GM18499 (cell line): ENCODE data around the gene ENPP1.
"Not testable (repeated sequence)": the region's sequence is repeated elsewhere in the genome, so short reads cannot be mapped to it uniquely, and the experiment has no call there.

ENCODE experiments used
- ATAC-seq: cut with Tn5 transposase; IDR thresholded peaks from one replicate; pipeline ENCODE4 v1.9.1; 2021; ENCODE audit warnings: moderate number of reproducible peaks; ENCODE audit not compliant: insufficient read depth, unreplicated experiment

Gene ENPP1

GRCh38 chr6:131909408-131910218 is 101.8 kb downstream of the ENPP1 start:
- ATAC-seq = peak; percentile 98

DNA sequence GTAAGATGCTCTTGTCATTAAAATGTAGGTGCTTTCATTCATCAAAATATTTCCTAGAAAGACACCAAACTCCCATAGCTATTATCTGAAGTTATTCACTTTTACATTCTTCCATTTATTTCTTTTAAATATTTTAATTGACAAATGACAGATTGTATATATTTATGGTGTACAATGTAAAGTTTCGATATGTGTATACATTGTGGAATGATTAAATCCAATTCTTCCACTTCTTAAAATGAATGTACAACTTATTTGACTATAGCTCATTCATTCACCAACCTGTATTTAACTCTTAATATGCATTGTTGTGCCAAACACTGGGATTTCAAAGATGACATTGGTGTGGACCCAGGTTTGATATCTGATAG is 102.4 kb downstream of the ENPP1 start:
- ATAC-seq = no peak

DNA sequence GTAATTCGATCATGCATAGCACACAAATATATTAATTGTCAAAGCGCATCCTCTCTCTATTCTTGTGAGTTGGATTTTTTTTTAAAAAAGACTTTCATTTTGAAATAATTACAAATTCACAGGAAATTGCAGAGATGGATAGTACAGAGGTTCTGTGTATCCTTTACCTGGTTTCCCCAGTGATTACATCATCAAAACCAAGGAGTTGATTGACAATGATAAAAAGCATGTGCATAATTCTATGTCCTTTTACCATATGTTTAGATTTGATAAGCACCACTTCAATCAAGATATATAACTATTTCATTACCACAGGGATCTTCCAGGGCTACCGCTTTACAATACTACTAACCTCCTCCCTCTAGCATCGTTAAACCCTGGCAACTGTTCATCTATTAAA is 103.1 kb downstream of the ENPP1 start:
- no peak for ATAC-seq

DNA sequence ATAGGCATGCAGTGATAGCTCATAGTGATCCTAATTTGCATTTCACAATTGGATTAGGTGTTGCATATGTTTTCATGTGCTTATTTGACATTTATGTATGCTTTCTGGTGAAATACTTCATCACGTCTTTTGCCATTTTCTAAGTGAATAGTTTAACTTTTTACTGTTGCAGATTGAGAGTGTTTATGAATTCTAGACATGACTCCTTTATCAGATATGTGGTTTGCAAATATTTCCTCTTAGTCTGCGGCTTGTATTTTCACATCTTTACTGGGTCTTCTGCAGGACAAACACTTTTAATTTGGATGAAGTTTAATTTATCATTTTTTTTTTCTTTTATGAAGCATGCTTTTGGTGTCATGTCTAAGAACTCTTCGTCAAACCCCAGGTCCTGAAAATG is 104.1 kb downstream of the ENPP1 start:
- no peak for ATAC-seq

DNA sequence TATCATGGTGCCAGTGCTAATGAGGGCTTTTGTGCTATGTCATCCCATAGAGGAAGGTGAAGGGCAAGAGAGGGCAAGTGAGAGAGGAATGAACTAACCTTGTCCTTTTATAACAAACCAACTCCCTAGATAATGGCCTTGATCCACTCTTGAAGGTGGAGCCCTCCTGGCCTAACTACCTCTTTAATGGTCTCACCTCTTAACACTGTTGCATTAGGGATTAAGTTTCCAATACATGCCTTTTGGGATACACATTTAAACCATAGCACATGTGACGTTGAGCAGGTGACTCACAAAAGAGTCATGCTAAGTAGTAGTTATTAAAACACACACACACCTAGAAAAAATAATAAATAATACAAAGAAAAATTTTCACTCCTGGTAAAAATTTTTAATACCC is 106.4 kb downstream of the ENPP1 start:
- ATAC-seq = no peak

DNA sequence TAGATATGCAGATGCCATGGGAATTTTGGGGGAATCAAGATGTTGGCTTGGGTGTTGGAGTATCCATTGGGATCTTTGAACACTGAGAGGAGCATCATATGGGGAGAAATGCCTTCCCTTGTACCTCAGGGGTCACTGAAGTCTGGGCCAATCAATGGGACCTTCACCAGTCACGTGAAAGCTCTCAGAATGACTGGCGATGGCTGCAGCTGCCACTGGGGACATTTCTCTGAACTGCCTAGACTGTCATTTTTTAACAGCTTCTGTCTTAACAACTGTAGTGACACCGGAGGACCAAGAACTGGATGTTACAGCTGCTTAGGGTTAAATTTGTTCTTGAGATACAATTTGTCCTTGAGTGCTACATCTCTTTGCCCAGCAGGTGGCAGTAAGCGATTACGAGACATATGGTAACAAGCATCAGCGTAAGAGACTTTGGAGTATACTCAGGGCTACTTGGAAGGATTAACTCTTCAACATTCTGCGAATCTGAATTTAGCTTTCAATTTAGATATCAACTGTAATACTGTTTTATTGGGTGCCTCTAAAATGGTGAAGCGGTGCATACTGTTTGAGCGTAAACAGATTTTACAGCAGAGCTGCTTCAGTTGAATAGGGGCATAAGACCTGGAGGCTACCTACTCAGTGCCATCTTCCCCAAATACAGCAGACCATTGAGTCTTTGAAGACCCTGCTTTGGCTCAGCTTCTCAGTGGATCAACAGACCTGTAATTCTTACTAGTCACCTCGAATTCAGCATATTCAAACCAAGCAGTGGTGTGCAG is 107.3 kb downstream of the ENPP1 start:
- peak; percentile 79 for ATAC-seq

DNA sequence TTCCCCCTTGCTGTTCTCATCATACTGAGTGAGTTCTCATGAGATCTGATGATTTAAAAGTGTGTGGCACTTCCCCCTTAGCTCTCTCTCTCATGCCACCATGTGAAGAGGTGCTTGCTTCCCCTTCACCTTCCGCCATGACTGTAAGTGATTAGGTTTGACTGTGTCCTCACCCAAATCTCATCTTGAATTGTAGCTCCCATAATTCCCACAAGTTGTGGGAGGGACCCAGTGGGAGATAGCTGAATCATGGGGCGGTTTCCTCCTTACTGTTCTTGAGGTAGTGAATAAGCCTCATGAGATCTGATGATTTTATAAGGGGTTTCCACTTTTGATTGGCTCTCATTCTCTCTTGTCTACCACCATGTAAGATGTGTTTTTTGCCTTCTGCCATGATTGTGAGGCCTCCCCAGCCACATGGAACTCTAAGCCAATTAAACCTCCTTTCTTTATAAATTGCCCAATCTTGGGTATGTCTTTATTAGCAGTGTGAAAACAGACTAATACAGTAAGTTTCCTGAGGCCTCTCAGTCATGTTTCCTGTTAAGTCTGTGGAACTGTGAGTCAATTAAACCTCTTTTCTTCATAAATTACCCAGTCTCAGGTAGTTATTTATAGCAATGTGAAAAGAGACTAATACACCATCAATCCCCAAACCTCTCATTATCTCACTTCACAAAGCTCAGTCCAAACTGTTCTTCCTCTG is 108.4 kb downstream of the ENPP1 start:
- not testable (repeated sequence) for ATAC-seq

DNA sequence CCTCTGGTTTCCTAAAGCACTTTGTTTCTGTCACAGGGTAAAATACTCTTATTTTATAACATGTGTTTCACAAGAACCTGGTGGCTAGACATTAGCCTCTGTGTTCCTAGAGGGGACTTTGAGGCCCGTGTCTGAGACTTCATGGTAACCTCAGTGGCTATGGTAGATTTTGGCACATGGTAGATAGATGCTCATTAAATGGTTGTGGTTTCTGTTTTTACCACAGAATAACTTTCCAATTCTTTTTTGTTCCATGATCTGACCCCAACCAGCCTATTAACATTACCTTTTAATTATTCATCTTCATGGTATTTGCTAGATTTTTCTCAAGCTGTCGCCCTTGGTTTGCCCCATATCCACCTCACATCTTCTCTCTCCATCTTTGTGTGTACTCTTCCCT is 109.0 kb downstream of the ENPP1 start:
- no peak for ATAC-seq

DNA sequence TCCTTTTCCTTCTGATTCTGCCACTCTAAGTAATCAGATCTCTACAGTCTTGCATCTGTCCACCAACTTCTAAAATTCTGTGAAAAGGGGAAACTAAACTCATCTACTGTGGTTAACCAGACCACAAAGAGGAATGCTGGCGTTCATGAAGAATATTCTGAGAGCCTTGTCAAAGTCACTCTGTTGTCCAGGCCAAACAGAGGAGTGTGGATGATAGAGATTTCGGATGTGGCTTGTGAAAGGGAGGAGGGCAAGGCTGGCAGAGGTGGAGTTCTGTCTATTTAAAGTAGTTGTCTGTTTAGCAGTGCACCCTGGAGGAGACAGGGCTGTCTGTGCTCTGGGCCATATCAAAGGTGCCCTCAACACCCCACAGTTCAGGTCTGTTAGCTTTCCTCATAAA is 109.5 kb downstream of the ENPP1 start:
- ATAC-seq = no peak

DNA sequence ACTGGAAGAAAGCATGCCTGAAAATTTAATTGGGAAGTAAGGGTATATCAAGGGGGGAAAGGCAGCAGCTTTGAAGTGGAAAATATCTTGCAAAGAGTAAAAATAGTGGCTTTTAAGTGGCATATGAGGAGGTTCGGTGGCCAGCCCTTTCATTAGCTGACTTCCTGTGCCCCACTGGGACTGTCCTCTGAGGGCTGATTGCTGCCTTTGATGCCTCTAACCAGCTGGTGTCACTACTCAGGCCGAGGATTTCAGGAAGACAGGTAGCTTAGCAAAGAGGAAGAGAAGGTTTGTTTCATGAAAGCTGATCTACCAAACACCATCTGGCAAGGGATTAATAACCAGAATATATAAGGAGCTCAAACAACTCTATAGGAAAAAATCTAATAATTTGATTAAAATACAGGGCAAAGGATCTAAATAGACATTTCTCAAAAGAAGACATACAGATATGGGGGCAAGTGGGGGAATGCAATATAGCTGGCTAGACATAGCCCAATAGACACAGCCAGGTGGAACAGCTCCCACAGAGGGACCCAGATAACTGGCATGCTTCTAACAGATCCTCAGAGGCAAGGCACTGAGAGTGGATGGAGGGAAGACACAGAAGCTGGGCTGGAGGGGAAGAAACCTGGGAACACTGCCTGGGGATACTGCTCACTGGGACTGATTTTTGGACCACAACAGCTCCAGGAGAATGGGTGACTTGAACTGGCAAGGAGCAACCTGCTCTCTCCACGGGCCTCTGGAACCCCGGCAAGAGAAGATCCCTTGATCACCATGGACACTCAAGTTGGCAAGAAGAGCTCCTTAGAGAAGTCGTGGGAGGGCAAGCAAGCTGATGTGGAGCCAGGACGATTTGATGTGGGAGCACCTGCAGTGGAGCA is 110.2 kb downstream of the ENPP1 start:
- no peak for ATAC-seq

DNA sequence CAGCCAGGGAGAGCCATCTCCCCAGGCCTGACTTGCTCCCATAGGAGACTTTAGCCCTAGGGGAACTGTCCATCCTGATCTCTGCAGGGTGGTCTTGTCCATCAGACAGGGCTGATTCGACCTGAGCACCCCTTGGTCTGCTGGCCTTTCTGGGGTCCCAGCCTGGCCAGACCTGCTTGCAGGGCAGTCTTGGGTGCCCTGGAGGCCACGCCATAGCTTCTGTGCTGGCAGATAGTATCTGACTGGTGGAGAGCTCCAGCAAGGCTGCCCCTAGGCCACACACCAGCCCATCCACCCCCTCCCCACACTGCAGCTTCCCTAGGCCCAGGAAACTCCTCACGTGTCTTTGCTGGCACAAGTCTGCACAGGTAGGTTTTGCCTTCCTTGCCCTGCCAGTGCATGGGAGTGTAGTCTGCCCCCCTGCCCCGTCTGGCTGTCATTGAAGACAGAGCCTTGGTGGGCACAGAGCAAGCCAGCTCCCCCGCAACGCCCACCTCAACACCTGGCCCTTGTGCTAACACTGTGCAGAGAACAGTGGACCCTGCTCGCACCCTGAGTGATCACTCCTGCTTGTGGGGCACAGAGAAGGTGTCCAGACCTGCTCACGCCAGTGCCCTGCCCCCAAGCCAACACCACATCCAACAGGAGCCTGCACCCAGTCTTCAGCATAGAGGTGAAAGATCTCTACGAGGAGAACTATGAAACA is 111.0 kb downstream of the ENPP1 start:
- ATAC-seq = no peak

DNA sequence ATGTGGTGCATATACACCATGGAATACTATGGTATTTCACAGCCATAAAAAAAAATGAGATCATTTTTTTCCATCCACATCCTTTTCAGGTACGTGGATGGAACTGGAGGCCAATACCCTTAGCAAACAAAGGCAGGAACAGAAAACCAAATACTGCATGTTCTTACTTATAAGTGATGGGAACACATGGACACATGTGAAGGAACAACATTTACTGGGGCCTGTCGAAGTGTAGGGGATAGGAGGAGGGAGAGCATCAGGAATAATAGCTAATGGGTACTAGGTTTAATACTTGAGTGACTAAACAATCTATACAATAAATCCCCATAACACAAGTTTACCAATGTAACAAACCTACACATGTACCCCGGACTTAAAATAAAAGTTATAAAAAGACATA is 112.8 kb downstream of the ENPP1 start:
- ATAC-seq = no peak

DNA sequence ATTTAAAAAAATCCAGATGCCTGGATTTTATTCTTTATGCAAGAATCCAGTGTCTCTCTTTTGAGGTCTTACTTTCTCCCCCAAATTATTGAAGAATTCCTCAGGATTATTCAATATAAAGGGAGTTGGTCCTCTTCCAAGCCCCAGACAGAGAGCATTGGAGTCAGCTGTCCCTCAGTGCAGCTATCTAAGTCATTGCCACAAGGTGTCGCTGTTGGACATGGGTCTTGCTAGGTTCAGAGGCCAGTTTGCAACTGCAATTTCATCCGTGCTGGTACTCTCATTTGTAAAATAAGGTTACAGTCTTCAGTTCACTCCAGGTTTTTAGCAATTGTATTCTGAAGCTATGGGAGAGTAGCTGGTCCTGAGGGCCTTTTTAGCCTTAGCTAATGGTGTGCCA is 115.5 kb downstream of the ENPP1 start:
- no peak for ATAC-seq

GRCh38 chr6:131924881-131925474 is 117.2 kb downstream of the ENPP1 start:
- ATAC-seq = no peak

DNA sequence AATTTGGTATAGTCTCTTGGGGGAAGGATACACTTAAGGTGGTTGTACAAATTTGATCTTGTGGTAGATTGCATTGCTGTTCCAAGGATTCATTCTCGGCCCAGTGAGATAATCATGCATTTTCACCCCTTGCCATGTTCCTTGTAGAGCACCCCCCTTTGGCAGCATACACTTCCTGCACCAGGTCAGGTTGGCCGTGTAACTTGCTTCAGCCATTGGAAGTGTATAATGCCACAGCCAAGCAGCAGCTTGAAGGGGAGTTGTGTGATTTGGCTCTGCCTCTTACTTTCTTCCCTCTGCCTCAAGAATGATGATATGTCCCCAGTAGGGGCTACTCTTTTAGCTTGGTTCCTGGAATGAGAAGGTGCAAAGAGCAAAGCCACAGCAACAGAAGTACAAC is 121.4 kb downstream of the ENPP1 start:
- no peak for ATAC-seq

GRCh38 chr6:131929976-131930375 is 122.2 kb downstream of the ENPP1 start:
- ATAC-seq = no peak

GRCh38 chr6:131931063-131931750 is 123.4 kb downstream of the ENPP1 start:
- ATAC-seq = no peak

DNA sequence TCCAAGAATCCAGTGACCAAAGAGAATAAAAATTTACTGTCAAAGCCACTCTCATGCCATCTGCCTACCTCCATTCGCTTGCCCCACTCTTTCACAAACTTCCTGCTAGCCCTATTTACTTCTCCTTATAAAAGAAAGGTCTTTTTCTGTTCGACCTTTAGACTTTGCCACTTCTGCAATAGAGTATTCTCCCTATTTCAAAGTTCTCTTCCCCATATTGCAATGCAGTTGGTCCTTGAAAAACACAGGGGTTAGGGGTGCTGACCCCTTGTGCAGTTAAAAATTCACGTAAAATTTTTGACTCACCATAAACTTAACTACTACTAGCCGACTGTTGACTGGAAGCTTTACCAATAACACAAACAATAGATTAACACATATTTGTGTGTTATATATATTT is 128.3 kb downstream of the ENPP1 start:
- no peak for ATAC-seq

- ATAC-seq = no peak
Measured at GRCh38 chr6:131937226-131937625, 129.4 kb downstream of the ENPP1 start.
